GM19467 (cell line): Measurements from ENCODE around the gene TLE6.
A peak's percentile ranks its signal among the peaks of the same experiment; 100 is the strongest.
"Not testable (repeated sequence)": the region's sequence is repeated elsewhere in the genome, so short reads cannot be mapped to it uniquely, and the experiment has no call there.

Experiments
- ATAC-seq: cut with Tn5 transposase; IDR thresholded peaks from one replicate; pipeline ENCODE4 v1.9.1; 2021; ENCODE audit warnings: mild to moderate bottlenecking, moderate library complexity; ENCODE audit not compliant: unreplicated experiment

The TLE6 gene

DNA sequence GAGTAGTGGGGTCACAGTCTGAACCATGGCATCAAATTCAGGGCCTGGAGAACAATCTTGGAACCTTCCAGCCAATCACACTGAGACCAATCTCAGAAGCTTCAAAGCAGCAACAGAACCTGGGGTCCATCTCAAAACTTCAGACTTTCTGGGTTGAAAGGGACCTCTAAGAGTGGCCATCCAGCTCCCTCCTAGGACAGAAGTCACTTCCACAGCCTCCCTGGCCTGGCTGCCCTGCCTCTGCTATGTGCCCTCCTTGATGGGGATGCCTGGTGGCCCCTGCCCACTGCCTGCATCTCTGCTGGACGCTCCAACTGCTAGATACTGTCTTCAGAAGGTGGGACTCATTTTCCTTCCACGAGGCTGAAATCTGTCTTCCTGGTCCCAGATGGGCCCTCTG lies 49.9 kb downstream of the TLE6 start:
- ATAC-seq = no peak

DNA sequence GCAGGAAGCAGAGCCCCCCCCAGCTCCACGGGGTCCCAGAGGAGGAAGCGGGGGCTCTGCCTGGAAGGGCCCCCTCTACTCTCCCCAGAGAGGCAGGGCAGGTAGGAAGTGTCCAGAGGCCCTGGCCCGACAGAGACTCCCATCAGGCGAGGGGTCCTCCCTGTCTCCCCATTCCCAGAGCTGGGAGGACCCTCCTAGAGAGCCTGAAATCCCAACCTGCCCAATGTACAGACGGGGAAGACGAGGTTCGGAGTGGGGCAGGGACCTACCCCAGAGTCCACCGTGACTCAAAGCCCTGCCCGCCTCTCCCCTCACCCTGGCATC lies 50.6 kb downstream of the TLE6 start:
- ATAC-seq = no peak

DNA sequence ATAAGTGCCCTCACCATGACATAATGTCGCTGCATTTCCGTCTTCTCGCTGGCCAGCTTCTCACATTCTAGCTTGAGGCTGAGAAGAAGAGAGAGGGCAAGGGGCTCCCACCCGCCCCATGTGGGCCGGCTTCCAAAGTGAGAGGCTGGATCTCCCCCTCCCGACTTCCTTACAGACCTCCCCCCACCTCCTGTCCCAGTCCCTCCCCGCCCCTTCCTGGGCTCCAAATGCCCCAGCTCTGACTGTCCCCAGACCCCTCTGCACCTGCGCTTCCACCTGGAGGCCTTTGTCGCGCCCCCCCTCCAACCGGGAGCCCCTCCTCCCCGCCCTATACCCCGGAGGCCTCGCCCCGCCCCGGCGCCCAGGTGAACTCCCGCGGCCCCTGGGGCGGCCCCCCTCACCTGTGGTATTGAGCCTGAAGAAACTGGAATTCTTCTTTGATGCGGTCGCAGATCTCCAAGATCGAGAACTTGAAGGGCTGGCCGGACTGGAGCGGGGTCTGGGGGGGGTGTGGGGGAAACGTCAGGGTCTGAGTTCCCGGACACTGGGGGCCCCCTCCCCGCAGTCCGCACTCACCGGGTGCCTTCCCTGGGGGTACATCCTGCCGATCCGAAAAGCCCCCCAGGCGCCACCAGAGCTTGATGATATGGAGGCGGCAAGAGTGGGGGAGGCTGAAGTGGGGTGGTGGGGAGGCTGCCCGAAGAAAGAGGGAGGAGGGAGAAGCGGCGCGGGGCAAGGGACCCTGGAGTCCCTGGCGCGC lies 51.1 kb downstream of the TLE6 start:
- no peak for ATAC-seq

DNA sequence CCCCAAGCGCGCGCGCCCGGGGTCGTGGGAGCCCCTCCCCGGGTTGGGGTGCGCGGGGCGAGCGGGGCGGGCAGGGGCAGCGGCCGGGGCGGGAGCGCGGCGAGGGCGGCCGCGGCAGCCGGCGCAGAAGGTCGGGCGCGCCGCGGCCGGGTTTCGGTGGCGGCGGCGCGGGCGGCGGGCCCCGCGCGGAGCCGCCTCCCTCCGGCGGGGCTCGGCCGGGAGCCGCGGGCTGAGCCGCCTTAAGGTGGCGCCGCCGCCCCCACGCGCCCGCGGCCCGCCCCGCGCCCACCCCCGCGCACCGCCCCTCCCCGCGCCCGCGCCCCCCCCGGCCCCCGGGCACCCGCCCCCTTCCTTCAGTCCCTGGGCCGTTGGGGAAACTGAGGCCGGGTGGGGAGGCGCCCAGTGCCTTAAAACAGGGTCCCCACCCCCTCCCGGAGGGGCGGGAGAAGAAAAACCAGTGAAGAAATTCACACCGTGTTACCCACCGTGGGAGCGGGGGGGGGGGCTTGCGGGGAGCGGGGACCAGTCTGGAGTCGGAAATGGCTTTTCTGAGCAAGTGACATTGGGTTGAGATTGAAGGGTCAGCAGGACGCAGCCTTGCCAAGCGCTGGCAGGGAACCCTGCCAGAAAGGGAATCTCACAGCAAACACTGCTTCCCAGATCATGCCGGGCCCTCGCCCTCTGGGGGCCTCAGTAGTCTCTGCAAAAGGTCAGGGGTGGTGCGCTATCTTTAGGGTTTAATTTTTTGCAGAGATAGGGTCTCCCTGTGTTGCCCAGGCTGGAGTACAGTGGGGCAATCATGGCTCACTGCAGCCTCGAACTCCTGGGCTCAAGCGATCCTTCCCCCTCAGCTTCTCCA lies 51.9 kb downstream of the TLE6 start, which contains the start of gene TLE2:
TLE2 (minus strand) TSS at position 216 of the 859 bp plus-strand sequence. CDS start 376 bp downstream, outside the sequence.
- ATAC-seq = no peak

DNA sequence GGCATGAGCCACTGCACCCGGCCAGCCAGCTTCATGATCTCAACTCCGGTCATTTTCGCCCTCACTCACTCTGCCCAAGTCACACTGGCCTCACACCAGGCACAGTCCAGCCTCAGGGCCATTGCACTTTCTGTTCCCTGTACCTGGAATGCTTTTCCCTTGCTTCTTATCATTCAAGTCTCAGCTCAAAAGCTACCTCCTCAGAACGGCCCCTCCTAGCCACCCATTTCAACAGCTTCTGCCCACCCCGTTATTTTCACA lies 54.2 kb downstream of the TLE6 start:
- no peak for ATAC-seq

DNA sequence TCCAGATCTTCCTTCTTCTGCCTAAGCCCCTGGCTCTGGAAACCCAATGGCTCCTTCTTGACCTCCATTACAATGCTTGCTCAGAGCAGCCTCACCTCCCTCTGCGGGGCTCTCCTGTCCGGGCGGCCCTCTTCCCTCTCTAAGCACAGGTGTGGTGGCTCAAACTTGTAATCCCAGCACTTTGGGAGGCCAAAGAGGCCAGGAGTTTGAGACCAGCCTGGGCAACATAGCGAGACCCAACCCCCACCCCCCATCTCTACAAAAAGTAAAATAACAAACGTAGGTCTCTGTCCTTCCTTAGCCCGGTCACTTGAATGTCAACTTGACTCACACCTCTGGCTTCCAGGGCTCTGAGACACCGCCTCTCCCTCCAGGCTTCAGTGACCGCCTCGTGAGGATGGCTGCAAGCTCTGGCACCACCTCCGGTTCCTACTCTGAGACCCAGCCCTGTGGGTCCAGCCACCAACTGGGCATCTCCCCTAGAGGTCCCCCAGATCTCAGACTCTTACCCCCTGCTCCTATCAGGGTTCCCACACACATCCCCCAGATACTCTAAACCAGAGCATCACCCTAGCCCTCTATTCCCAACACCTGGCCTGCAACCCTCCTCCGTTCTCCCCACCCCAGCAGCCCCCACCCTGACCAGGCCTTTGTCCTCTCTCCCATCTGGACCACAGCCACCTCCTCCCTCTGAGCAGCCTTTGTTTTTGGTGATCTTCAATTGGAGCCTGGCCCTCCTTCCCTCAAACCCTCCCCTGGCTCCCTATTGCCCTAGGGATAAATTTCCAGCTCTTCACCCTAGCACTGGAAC lies 56.4 kb downstream of the TLE6 start:
- no peak for ATAC-seq

DNA sequence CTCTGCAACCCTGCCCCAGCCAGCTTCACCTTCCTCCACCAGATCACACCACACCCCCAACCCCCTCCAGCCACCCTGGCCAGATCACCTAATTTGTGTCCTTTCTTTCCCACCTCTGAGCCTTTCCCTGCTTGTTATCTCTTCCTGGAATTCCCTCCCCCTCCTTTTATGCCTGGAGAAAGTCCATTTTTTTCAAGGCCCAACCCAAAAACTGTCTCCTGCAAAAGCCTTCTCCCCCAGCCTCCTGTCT lies 57.0 kb downstream of the TLE6 start:
- no peak for ATAC-seq

DNA sequence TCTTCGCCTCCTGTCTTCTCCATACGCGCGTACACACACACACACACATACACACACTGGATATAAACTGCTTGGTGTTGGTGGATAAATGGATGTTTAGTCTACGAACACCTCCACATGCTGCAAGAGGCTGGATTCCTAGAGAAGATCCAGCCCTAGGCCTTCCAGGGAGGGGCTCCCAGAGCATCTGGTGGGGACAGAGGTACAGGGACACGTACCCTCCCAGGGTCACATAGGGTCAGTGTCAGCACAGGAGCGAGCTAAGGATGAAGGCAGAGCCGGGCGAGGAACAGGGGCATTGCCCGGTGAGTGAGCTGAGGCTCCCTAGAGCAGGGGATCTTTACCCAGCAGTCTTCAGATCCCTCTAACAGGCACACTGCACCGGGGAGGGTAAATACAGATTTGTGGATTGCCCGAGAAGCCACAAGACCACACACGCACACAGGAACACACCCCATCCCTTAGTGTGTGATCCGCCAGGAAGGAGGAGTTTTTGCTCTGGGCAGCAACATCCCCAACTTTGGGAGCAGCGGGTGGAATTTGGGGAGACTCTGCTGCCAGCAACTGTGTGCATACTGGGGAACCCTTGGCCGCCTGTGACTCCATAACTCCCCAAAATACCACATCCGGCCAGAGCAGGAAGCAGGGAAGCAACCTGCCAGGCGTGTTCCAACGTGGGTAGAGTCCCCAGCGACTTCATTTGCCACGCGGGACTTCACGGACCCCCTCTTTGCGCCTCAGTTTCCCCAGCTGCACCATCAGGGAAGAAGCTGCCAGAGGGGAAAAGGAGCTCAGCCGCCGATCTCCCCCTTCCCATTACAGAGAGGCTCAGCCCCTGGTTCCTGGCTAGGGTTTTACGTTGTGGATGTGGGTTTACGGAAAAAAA lies 57.5 kb downstream of the TLE6 start:
- no peak for ATAC-seq

DNA sequence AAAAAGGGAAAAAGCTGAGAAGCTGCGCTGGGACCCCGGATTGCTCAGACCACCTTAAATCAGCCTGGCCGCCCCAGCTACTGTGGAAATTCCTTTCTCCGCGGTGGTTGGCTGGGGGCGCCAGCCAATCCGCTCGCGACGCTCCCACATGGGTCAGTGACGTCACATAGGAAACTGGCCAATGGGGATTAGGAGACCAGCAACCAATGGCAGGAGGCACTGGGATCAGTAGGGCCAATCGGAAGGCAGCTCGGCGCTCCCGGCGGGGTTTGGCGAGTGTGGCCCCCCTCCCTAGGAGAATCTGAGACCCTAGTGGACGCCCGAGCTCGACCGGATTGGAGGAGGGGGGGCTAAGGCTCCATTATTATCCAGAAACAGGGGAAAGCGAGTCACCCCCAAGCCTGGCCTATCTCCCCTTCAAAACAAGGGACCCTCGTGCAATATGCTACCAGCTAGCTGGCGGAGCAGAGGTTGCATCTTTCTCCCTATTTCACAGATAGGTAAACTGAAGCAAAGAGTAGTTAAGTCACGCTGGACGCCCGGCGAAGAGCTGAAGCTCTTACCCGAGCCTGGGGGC lies 58.3 kb downstream of the TLE6 start:
- peak; percentile 79 for ATAC-seq

DNA sequence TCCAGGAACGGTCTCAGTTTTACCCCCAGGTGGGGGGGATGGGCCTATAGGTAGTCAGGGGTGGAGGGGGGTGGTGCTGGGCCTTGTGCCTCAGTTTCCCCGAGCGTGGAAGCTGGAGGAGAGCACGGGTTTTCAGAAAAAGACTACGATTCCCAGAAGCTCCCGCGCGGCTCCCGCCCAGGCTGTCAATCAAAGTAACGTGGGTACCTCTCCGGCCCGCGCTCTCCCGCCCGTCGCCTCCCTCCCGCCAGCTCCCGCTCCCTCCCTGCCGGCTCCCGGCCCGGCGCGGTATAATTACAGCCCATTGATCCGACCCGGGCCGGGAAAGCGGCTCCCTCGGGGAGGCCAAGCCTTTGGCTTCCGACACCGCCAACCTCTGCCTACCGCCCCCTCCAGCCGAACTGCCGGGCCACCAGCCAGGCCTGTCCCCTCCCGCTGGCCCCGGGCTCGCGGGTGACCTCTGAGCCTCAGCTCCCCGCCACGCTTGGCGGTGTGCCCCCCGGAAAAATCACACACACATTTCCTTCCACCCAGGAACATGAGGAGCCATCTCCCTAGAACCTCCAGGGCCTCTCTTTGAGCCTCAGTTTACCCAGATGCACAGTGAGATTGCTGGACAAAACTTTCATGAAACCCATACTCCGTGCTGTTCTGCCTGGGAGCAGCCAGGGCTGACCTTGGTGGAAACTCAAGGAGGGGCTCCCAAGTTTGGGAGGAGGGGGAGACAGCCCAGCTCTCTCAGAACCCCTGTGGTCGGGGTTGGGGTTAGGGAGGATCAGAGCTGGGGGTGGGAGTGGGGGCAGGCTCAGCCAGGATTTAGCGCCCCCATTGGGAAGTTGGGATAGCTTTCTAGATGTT lies 59.0 kb downstream of the TLE6 start:
- ATAC-seq = peak; percentile 36

DNA sequence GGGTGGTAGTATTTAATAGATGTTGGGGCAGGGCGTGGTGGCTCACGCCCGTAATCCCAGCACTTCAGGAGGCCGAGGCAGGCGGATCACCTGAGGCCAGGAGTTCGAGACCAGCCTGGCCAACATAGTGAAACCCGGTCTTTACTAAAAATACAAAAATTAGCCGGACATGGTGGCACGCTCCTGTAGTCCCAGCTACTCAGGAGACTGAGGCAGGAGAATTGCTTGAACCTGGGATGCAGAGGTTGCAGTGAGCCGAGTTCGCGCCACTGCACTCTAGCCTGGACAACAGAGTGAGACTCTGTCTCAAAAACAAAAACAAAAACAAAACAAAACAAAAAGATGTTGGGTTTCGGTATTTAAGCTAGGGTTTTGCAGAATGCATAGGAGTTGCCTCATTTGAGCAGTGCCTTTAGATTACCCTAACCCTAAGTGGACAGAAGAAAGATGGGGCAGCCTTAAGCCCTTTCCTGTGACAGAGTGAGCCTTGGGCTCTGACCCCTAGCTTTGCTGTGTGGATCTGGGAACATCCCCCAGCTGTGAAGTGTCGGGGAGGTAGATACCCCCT lies 59.7 kb downstream of the TLE6 start:
- ATAC-seq = not testable (repeated sequence)

DNA sequence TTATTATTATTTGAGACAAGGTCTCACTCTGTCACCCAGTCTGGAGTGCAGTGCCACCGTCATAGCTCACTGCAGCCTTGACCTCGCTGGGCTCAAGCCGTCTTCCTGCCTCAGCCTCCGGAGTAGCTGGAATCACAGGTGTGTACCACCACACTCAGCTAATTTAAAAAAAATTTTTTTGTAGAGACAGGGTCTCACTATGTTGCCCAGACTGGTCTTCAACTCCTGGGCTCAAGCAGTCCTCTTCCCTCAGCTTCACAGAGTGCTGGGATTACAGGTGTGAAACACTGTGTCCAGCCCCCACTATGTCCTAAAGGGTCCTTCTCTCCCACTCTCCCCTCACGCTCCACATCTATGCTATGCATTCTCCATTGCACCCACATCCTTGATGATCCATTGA lies 60.9 kb downstream of the TLE6 start:
- no peak for ATAC-seq

DNA sequence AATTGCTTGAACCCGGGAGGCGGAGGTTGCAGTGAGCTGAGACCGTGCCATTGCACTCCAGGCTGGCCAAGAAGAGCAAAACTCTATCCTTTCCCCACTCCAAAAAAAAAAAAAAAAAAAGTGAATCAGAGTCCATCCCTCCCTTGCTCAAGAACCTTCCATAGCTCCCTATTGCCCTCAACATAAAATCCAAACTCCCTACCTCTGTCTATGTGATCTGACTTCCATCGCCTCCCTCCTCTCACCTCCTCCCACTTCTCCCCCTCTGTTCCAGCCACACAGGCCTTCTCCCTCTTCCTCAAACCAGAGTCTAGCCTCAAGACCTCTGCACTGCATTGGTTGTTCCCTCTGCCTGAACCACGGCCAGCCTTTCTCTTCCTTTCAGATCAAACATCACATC lies 61.8 kb downstream of the TLE6 start:
- no peak for ATAC-seq

DNA sequence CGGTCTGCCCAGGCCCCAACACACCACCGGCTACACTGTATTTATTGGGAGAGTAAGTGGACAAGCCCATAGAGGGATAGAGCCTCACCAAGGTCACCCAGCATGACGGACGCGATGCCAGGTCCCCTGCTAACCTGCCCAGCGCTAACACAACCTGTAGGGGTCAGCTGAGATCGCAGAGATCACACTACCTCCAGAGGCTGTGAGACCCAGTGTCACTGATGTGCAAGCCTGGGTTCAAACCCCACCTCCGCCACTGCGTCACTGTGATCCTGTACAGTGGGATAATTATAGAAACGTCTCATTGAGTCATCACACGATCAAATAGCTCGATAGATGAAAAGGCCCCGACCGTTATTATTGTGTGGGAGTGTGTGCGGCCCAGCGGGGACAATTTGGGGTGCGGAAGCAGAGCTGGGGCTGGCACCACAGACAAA lies 62.3 kb downstream of the TLE6 start:
- ATAC-seq = no peak

DNA sequence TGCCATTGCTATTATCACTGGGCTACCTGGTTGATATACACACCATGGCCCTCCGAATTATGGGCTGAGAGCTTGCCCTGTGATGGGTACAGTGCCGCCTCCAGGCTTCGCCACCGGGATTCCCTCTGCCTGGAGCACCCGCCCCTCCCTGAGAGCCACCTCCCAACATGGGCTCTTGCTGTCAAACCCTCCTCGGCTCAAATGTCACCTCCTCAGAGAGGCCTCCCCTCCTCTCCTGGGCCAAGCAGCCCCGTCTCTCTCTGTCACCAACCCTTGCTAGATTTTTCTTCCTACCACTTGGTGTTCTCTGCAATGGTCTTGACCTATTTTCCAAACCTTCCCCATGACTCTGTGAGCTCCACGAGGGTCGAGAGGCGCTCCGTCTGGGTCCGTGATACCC lies 64.0 kb downstream of the TLE6 start:
- ATAC-seq = no peak

DNA sequence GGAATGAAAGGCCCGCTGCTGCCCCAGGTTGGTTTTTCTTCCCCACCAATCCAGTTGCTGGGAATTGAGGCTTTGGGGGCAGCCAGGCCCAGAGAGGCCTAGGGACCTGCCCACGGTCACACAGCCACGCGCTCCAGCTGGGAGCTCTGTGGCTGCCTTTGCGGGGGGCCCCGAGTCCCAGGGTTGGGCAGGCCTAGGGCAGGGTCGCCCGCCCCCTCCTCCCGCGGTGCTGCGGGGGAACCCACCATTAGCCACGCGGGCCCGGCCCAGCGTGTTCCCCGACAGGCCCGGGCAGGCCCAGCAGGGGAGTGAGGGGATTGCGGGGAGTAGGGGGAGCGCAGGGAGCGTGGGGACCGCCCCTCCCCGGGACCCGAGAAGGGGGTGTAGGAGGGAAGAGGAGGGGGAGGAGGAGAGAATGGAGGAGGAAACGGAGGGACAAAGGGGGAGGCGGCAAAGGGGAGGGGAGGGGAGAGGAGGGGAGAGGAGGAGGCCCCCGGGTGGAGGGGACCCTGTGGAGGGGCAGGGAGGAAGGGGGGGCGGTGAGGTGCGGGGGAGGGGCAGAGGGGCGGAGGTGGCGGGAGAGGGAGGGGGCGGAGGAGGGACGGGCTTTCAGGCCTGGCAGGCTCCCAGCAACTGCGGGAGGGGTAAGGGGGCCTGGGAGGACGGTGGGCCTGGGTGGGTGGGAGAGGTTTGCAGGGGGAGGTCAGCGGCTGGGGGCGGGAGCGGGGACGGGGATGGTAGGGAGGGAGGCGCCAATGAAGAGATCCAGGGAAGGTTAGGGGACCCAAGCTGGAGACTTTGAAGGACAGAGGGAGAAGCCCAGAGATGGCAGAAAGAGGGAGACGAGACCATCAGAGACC lies 64.6 kb downstream of the TLE6 start:
- no peak for ATAC-seq

DNA sequence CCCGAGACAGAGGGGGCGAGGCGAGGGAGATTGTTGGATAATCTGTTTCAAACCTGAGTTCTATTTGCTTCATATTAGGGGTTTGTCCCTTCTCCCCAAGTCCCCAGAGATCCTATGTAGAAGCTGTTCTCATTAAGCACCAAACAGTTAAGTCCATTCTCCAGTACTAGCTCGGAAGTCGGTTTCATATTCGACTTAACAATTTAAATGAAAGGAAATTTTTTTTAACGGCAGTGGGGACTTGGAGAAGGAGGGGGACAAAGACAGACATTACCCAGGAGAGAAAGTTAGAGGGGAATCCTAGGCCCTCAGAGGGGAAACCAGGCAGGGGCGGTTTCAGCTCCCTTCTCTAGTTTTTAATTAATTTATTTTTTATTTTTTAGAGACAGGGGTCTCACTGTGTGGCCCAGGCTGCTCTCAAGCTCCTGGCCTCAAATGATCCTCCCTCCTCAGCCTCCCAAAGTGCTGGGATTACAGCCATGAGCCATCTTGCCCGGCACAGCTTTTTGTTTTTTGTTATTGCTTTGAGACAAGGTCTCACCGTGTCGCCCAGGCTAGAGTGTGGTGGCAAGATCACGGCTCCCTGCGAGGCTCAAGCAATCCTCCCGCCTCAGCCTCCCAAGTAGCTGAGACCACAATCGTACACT lies 65.4 kb downstream of the TLE6 start:
- no peak for ATAC-seq
